Measurements from ENCODE around the gene SELENOT. TPM values are rescaled to one million over a fixed set of nuclear protein-coding genes. Genes with fewer than 3 reads are reported as not detected.

SELENOT gene
- total RNA-seq, 1 donor from 2014 or later: 133 TPM

GRCh38 chr3:150557725-150558124, 45.4 kb upstream of the SELENOT start:
- no peak overlapping the region for H3K4me3 ChIP-seq
- H3K4me1 ChIP-seq: no peaks in the 10 kb centered on the region
- H3K36me3 ChIP-seq: peaks cover 15% of the 10 kb centered on the region
- Mint-ChIP-seq H3K36me3 (peaks cover 13% of the 10 kb centered on the region), H3K4me1 (no peaks in the 10 kb centered on the region), H3K9me3 (no peaks in the 10 kb centered on the region), H3K4me3 (no peak overlapping the region), H3K27me3 (ENCODE audit: insufficient read depth, low read depth) (no peaks in the 10 kb centered on the region), H3K27ac (no peak overlapping the region)
- no peak for DNase-seq (ENCODE audit: low spot score)
- no peaks in the 10 kb centered on the region for H3K27me3 ChIP-seq
- H3K4me2 ChIP-seq: no peak overlapping the region
- H4K20me1 ChIP-seq (ENCODE audit: low read depth): no peaks in the 10 kb centered on the region
- H2AFZ ChIP-seq (replicated peaks): no peak overlapping the region
- H3F3A ChIP-seq (ENCODE audit: low read depth): no peaks in the 10 kb centered on the region
- no peak overlapping the region for H3K27ac ChIP-seq
- no peak overlapping the region for H3K9ac ChIP-seq
- no peaks in the 10 kb centered on the region for H3K9me3 ChIP-seq (ENCODE audit: low read depth)
- peaks cover 36% of the 10 kb centered on the region for H3K79me2 ChIP-seq (ENCODE audit: low read depth)
- no peak for TF ChIP-seq EZH2 (IDR thresholded peaks at IDR 0.05)
- no peak for TF ChIP-seq EZH2phosphoT487 (IDR thresholded peaks at IDR 0.05)
- TF ChIP-seq CTCF (IDR thresholded peaks at IDR 0.05): no peak

GRCh38 chr3:150564243-150564642, 38.9 kb upstream of the SELENOT start:
- Histone ChIP-seq H4K20me1 (ENCODE audit: low read depth) (no peaks in the 10 kb centered on the region), H3K27ac (no peak overlapping the region), H3K4me3 (no peak overlapping the region), H3K4me2 (no peak overlapping the region), H3K9me3 (ENCODE audit: low read depth) (no peaks in the 10 kb centered on the region), H2AFZ (replicated peaks) (no peak overlapping the region), H3K4me1 (no peaks in the 10 kb centered on the region), H3K79me2 (ENCODE audit: low read depth) (no peaks in the 10 kb centered on the region), H3K27me3 (no peaks in the 10 kb centered on the region), H3K36me3 (peaks cover 36% of the 10 kb centered on the region), H3K9ac (no peak overlapping the region), H3F3A (ENCODE audit: low read depth) (peaks cover 6% of the 10 kb centered on the region)
- DNase-seq (ENCODE audit: low spot score): no peak
- Mint-ChIP-seq H3K27me3 (ENCODE audit: insufficient read depth, low read depth) (no peaks in the 10 kb centered on the region), H3K36me3 (peaks cover 11% of the 10 kb centered on the region), H3K27ac (no peak overlapping the region), H3K4me3 (no peak overlapping the region), H3K9me3 (no peaks in the 10 kb centered on the region), H3K4me1 (no peaks in the 10 kb centered on the region)
- TF ChIP-seq EZH2 (IDR thresholded peaks at IDR 0.05) (no peak), CTCF (IDR thresholded peaks at IDR 0.05) (no peak), EZH2phosphoT487 (IDR thresholded peaks at IDR 0.05) (no peak)

DNA sequence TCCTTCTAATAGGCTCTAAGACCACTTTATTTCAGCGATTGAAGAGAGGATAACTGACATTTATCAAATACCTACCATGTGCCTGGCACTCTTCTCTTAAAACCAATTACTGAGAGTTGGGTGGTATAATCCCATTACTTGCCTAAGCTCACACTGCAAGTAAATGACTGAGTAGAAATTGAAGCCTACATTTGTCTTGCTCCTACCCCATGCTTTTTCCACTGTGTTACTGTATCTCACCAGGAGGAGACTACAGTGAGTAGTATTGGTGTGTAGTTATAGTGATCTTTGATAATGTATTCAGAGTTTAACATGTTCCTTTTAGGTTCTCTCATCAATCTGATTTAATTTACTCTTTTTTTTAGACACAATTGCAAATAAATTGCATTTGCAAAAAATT, 35.8 kb upstream of the SELENOT start:
- no peak for DNase-seq (ENCODE audit: low spot score)
- Mint-ChIP-seq H3K36me3 (peaks cover 14% of the 10 kb centered on the region), H3K4me1 (no peaks in the 10 kb centered on the region), H3K27me3 (ENCODE audit: insufficient read depth, low read depth) (no peaks in the 10 kb centered on the region), H3K4me3 (no peak overlapping the region), H3K9me3 (no peaks in the 10 kb centered on the region), H3K27ac (no peak overlapping the region)
- Histone ChIP-seq H2AFZ (replicated peaks) (no peak overlapping the region), H3K79me2 (ENCODE audit: low read depth) (no peaks in the 10 kb centered on the region), H3K4me2 (no peak overlapping the region), H3K4me3 (no peak overlapping the region), H3F3A (ENCODE audit: low read depth) (peaks cover 6% of the 10 kb centered on the region), H3K36me3 (peaks cover 33% of the 10 kb centered on the region), H4K20me1 (ENCODE audit: low read depth) (no peaks in the 10 kb centered on the region), H3K4me1 (no peaks in the 10 kb centered on the region), H3K27ac (no peak overlapping the region), H3K9ac (no peak overlapping the region), H3K27me3 (no peaks in the 10 kb centered on the region), H3K9me3 (ENCODE audit: low read depth) (no peaks in the 10 kb centered on the region)
- no peak for TF ChIP-seq EZH2 (IDR thresholded peaks at IDR 0.05)
- TF ChIP-seq CTCF (IDR thresholded peaks at IDR 0.05): no peak
- no peak for TF ChIP-seq EZH2phosphoT487 (IDR thresholded peaks at IDR 0.05)
